HG03175 (cell line): ENCODE results near the gene ZNF101.
"Not testable (repeated sequence)": the region's sequence is repeated elsewhere in the genome, so short reads cannot be mapped to it uniquely, and the experiment has no call there.

Source experiments
- ATAC-seq: cut with Tn5 transposase; IDR thresholded peaks from one replicate; pipeline ENCODE4 v1.9.1; 2021; ENCODE audit warnings: mild to moderate bottlenecking, moderate library complexity; ENCODE audit not compliant: unreplicated experiment

ZNF101 gene

GRCh38 chr19:19659646-19660245, 8.9 kb upstream of the ZNF101 start:
- no peak for ATAC-seq

GRCh38 chr19:19661141-19661674, 7.4 kb upstream of the ZNF101 start:
- ATAC-seq, result no peak

DNA sequence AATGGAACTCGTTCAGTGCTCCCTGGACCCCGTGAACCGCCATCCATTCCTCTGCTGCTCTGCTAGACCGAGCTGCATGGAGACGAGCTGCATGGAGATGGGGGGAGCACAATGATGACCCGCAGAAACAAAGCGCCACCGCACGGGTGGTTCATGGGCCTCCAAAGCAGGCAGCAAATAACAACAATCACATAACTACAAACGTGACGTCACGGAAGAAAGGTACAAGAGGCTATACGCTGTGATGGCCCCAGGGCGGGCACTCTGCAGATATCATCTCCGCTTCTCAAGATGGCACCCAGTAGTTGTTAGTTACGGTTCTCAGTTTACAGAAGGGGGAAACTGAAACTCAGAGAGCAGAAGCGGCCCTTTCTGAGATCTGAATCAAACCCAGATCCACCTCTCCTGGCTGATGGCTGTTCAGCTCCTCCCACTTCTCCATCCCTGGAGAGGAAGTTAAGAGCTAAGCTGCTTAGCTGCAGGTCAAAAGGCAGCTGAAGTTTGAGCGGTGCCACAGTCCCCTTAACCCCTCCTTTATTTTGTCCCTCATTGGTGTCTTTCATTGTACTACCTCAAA, 6.9 kb upstream of the ZNF101 start:
- ATAC-seq, result peak; percentile 52

DNA sequence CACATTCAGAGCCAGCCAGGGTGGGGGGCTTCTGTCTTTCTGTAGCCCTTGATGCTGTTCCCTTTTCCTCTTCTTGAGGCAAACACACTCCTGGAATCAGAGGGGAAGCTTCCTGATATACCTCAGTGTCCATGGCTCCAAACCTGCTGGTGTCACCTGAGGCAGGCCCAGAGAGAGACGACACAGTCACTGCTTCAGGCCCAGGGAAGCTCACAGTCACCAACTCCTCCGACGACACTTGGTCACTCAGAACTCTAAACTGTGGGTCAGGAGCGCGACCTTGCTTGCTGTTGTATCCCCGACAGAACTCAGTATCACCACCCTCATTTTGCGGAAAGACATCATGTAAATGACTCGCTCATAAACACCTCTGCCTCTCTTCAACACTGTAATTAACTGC, 6.3 kb upstream of the ZNF101 start:
- no peak for ATAC-seq

- no peak for ATAC-seq
Measured at GRCh38 chr19:19662871-19663255, 5.8 kb upstream of the ZNF101 start.

- peak; percentile 60 for ATAC-seq
Measured at GRCh38 chr19:19663256-19664120, 5.2 kb upstream of the ZNF101 start, which contains the start of gene ATP13A1. Gene ATP13A1 (minus strand): TSS chr19:19663676. CDS start chr19:19663666, 10 bp downstream.

- ATAC-seq, result not testable (repeated sequence)
Measured at GRCh38 chr19:19665420-19665948, 3.2 kb upstream of the ZNF101 start.

DNA sequence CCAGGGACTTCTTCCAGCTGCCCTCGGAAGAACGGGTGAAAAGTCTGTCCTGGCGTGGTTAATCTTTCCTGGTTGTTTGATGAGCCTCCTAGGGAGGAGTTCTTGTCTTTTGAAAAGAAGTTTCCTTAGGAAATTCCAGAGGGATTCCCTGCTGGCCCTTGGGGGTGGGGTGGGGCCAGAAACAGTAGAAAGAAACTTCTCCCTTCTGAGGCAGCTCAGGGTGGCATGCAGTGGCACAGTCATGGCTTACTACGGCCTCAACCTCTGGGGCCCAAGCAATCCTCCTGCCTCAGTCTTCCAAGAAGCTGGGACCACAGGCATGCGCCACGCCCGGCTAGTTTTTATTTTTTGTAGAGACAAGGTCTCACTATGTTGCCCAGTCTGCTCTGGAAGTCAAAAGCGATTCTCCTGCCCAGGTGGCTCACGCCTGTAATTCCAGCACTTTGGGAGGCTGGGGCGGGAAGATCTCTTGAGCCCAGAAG, 1.5 kb downstream of the ZNF101 start:
- no peak for ATAC-seq

GRCh38 chr19:19672816-19673215, 4.2 kb downstream of the ZNF101 start:
- no peak for ATAC-seq

DNA sequence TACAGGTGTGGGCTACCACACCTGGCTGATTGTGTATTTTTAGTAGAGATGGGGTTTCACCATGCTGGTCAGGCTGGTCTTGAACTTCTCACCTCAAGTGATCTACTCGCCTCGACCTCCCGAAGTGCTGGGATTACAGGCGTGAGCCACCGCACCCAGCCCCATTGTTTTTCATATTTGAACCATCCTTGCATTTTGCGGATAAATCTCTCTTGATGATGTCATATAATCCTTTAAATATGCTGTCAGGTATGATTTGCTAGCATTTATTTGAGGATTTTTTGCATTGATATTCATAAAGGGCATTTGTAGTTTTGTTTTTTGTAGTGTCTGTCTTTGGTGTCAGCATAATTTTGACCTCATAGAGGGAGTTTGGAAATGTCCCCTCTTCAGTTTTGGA, 5.7 kb downstream of the ZNF101 start:
- no peak for ATAC-seq

- no peak for ATAC-seq
Measured at GRCh38 chr19:19677579-19677978, 8.9 kb downstream of the ZNF101 start.

- ATAC-seq, result no peak
Measured at GRCh38 chr19:19679176-19680073, 10.8 kb downstream of the ZNF101 start.

DNA sequence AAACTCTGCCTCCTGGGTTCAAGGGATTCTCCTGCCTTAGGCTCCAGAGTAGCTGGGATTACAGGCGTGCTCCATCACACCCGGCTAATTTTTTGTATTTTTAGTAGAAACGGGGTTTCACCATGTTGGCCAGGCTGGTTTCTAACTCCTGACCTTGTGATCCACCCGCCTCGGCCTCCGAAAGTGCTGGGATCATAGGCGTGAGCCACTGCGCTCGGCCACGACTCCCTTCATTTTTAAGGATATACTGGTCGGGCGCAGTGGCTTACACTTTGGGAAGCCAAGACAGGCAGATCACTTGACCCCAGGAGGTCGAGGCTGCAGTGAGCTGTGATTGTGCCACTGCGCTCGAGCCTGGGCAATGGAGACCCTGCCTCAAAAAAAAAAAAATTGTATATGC, 17.5 kb downstream of the ZNF101 start:
- ATAC-seq, result not testable (repeated sequence)

DNA sequence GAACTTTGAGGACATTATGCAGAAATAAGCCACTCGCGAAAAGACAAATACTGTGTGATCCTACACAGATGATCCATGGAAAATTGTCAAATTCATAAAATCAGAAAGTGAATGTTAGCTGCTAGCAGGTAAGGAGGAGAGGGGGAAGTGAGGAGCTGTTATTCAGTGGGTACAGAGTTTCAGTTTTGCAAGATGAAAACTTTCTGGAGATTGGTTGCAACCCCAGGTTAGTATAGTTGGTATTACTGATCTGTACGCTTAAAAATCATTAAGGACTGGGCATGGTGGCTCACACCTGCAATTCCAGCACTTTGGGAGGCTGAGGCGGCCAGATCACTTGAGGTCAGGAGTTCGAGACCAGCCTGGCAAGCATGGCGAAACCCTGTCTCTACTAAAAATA, 17.9 kb downstream of the ZNF101 start:
- no peak for ATAC-seq

DNA sequence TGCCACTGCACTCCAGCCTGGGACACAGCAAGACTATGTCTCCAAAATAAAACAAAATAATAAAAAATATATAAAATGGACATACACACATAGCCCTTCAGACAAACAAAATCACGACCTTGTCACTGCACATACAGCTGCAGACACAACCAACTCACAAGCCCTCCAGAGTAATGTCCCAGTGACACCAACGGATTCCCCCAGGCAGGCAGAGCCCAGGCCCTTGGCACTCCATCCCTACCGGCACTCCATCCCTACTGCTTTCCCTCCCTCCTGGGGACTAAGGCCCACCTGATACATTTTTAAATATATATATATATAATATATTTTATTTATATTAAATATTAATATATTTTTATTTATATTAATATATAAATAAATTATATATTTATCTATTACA, 18.5 kb downstream of the ZNF101 start:
- no peak for ATAC-seq

GRCh38 chr19:19689023-19689422, 20.4 kb downstream of the ZNF101 start:
- not testable (repeated sequence) for ATAC-seq

DNA sequence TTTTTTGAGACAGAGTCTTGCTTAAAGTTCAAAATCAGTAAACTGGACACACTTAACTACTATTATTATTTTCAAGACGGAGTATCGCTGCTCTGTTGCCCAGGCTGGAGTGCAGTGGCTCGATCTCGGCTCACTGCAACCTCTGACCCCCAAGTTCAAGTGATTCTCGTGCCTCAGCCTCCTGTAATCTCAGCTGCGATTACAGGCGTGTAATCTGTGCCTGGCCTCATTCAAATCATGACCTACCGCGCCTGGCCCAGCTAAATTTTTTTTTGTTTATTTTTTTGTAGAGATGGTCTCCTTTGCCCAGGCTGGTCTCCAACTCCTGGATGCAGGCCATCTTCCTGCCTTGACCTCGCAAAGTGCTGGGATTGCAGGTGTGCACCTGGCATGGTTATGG, 23.0 kb downstream of the ZNF101 start:
- ATAC-seq, result no peak

DNA sequence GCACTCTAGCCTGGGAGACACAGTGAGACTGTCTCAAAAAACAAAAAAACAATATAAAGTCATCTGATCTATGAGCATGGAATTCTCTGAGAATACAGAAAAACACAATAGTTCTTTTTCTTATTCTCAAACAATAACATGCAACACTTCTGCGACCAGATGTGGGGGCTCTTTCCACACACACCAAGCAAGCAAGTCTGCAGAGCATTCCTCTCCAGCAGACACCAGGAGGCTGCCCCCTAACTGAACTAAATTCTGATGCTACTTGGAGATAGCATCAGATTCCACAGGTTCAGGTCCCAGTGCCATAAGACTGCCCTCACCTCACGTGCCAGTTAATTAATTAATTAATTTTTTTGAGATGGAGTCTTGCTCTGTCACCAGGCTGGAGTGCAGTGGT, 27.7 kb downstream of the ZNF101 start:
- ATAC-seq, result no peak

DNA sequence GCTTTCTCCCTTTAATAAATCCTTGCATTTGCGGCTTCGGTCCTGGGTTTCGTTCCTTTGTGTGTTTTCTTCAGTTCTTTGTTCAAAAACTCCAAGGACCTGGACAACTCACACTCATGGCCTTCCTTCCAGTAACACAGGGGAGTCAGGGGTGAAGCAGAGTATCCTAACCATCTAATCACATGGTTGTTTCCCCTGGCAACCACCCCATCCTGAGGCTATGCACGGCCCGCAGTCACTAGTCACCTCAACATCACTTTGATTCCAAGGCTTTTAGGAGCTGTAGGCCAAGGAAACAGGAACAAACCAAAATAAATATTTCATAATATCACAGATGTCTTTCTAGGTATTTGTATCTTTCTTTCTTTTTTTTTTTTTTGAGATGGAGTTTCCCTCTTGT, 28.9 kb downstream of the ZNF101 start:
- no peak for ATAC-seq

GRCh38 chr19:19700493-19700892, 31.9 kb downstream of the ZNF101 start:
- not testable (repeated sequence) for ATAC-seq
